Panc1 (cell line): ENCODE measurements around the gene IL12RB2.

Source experiments
- POLR2AphosphoS5 ChIP-seq: IDR thresholded peaks from 2 replicates; pipeline ENCODE4 v1.6.1; 2012; ENCODE audit warnings: mild to moderate bottlenecking, low read depth, low read length, moderate library complexity
- SIN3A ChIP-seq: IDR thresholded peaks from 2 replicates; pipeline ENCODE4 v1.6.1; 2012; ENCODE audit warnings: low read depth, mild to moderate bottlenecking, low read length, moderate library complexity, borderline replicate concordance; ENCODE audit not compliant: insufficient read depth
- TCF7L2 ChIP-seq: IDR thresholded peaks from 2 replicates; pipeline ENCODE4 v1.6.1; 2011; ENCODE audit warnings: mild to moderate bottlenecking, low read depth, low read length, inconsistent platforms
- TF ChIP-seq, protein P1 (sequence below): fragments of 450-650 bp; IDR thresholded peaks from 2 replicates; pipeline ENCODE4 v1.5.1; 2017; ENCODE audit warnings: mild to moderate bottlenecking
- TF ChIP-seq, protein P2 (sequence below), 2 experiments: IDR thresholded peaks; 2 replicates each; pipeline ENCODE4 v1.6.1; 2011 to 2012; ENCODE audit warnings: low read depth in 2 of 2, control low read depth in 1 of 2, low read length in 1 of 2, mild to moderate bottlenecking in 1 of 2, moderate library complexity in 1 of 2; ENCODE audit not compliant: insufficient read depth in 1 of 2

DNA sequence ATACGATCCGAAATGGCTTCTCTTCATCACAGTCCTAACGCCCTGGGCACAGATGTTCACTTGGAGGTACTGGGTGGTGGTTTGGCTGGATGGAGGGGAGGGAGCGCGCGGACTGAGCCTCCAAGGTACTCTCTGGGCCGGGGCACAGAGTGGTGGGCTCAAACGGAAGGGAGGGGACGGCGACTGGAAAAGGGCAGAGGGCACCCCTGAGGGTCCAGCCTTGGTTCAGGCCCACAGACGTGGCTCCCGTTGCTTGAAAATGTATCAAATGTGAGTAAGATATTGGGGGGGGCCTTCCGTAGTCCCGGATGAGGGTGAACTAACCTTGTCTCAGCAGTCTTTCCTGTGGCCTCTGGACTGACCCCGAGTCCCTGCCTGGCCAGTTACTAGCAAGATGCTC, 463 bp downstream of the IL12RB2 start:
- TF ChIP-seq, protein P1, sequence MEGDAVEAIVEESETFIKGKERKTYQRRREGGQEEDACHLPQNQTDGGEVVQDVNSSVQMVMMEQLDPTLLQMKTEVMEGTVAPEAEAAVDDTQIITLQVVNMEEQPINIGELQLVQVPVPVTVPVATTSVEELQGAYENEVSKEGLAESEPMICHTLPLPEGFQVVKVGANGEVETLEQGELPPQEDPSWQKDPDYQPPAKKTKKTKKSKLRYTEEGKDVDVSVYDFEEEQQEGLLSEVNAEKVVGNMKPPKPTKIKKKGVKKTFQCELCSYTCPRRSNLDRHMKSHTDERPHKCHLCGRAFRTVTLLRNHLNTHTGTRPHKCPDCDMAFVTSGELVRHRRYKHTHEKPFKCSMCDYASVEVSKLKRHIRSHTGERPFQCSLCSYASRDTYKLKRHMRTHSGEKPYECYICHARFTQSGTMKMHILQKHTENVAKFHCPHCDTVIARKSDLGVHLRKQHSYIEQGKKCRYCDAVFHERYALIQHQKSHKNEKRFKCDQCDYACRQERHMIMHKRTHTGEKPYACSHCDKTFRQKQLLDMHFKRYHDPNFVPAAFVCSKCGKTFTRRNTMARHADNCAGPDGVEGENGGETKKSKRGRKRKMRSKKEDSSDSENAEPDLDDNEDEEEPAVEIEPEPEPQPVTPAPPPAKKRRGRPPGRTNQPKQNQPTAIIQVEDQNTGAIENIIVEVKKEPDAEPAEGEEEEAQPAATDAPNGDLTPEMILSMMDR: no peak
- TF ChIP-seq, protein P2, sequence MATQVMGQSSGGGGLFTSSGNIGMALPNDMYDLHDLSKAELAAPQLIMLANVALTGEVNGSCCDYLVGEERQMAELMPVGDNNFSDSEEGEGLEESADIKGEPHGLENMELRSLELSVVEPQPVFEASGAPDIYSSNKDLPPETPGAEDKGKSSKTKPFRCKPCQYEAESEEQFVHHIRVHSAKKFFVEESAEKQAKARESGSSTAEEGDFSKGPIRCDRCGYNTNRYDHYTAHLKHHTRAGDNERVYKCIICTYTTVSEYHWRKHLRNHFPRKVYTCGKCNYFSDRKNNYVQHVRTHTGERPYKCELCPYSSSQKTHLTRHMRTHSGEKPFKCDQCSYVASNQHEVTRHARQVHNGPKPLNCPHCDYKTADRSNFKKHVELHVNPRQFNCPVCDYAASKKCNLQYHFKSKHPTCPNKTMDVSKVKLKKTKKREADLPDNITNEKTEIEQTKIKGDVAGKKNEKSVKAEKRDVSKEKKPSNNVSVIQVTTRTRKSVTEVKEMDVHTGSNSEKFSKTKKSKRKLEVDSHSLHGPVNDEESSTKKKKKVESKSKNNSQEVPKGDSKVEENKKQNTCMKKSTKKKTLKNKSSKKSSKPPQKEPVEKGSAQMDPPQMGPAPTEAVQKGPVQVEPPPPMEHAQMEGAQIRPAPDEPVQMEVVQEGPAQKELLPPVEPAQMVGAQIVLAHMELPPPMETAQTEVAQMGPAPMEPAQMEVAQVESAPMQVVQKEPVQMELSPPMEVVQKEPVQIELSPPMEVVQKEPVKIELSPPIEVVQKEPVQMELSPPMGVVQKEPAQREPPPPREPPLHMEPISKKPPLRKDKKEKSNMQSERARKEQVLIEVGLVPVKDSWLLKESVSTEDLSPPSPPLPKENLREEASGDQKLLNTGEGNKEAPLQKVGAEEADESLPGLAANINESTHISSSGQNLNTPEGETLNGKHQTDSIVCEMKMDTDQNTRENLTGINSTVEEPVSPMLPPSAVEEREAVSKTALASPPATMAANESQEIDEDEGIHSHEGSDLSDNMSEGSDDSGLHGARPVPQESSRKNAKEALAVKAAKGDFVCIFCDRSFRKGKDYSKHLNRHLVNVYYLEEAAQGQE (IDR thresholded peaks at IDR 0.05; ENCODE audit: insufficient read depth in 1 of 2, low read depth in 2 of 2, low read length in 1 of 2): no peak
- no peak for TF ChIP-seq POLR2AphosphoS5
- no peak for TF ChIP-seq TCF7L2
- TF ChIP-seq SIN3A: no peak
